ENCODE data around the gene PHLPP1. TPM values are rescaled to one million over a fixed set of nuclear protein-coding genes. Genes with fewer than 3 reads are reported as not detected.

The PHLPP1 gene
- total and polyA plus RNA-seq, 2 of the 4 experiments (the other 2 are of a cell fraction), result 3.3 to 3.6 TPM

GRCh38 chr18:62954366-62954765 is 239.0 kb downstream of the PHLPP1 start:
- no TSS peak for BruUV-seq (replicated peaks)
- Histone ChIP-seq H2BK20ac (ENCODE audit: low read depth, low read length) (no peak overlapping the region), H3K23ac (ENCODE audit: low read depth, low read length) (no peak overlapping the region), H4K91ac (ENCODE audit: insufficient read depth, low read depth, low read length) (no peak overlapping the region), H3K4me1 (ENCODE audit: control insufficient read depth, insufficient read depth, low read length) (peaks cover 4% of the 10 kb centered on the region), H3K14ac (replicated peaks; ENCODE audit: low read depth, low read length) (no peak overlapping the region), H3K9ac (ENCODE audit: low read depth, low read length) (no peak overlapping the region), H3K27me3 (ENCODE audit: control insufficient read depth, insufficient read depth, low read length) (no peaks in the 10 kb centered on the region), H3K18ac (ENCODE audit: low read depth, low read length) (no peak overlapping the region), H3K4me2 (ENCODE audit: low read depth, low read length) (no peak overlapping the region), H4K8ac (ENCODE audit: low read depth in 2 of 2, low read length in 2 of 2) (no peak overlapping the region), H2AFZ (replicated peaks; ENCODE audit: low read length, poor library complexity) (no peak overlapping the region), H2AK9ac (replicated peaks; ENCODE audit: low read depth, low read length, poor library complexity) (no peak overlapping the region), H2AK5ac (ENCODE audit: low read depth, low read length) (no peak overlapping the region), H3K56ac (ENCODE audit: extremely low read depth, insufficient read depth, low read length) (no peak overlapping the region), H3K79me1 (ENCODE audit: low read depth in 1 of 2, low read length in 2 of 2) (peaks cover 0 to 3% of the 10 kb centered on the region in 2 experiments; a peak in 1 of 4 replicates), H4K20me1 (ENCODE audit: insufficient read depth, low read length) (no peaks in the 10 kb centered on the region), H3K9me1 (ENCODE audit: insufficient read depth, low read length) (peaks cover 7% of the 10 kb centered on the region; the same call in 1 of the 2 replicates), H3K36me3 (ENCODE audit: control insufficient read depth, insufficient read depth, low read length) (no peaks in the 10 kb centered on the region), H4K5ac (ENCODE audit: low read depth, low read length) (no peak overlapping the region), H3K27ac (ENCODE audit: insufficient read depth, low read length) (no peak overlapping the region), H2BK5ac (ENCODE audit: low read depth, low read length, poor library complexity, severe bottlenecking) (no peak overlapping the region), H3K4me3 (ENCODE audit: insufficient read depth, low read depth, low read length) (no peak overlapping the region), H3K4ac (ENCODE audit: low read depth, low read length) (no peak overlapping the region), H2BK15ac (ENCODE audit: low read depth, low read length) (no peak overlapping the region), H2BK120ac (ENCODE audit: low read depth, low read length) (no peak overlapping the region), H3K9me3 (ENCODE audit: control insufficient read depth, insufficient read depth, low read length) (no peaks in the 10 kb centered on the region)
- POLR2A ChIA-PET (ENCODE audit: unreplicated experiment), result no interaction called here
- 0 out of 2 replicates have a peak, but pooled peaks have one; percentile 28 for ATAC-seq (ENCODE audit: low read depth)
- CTCF ChIA-PET, result interaction anchor here (0.6 kb wide), 1 partner anchor 259 kb away, joined by 3 read pairs; no protein-coding TSS in a partner anchor
- dilution Hi-C loops (cut with HindIII; ENCODE audit: low sequenced_read_pairs, unreplicated experiment) (no loop called here), in situ Hi-C loops (cut with MboI; ENCODE audit: low sequenced_read_pairs) (no loop called here), intact Hi-C loops (cut with micrococcal nuclease) (no loop called here)
- TF ChIP-seq, protein P1, sequence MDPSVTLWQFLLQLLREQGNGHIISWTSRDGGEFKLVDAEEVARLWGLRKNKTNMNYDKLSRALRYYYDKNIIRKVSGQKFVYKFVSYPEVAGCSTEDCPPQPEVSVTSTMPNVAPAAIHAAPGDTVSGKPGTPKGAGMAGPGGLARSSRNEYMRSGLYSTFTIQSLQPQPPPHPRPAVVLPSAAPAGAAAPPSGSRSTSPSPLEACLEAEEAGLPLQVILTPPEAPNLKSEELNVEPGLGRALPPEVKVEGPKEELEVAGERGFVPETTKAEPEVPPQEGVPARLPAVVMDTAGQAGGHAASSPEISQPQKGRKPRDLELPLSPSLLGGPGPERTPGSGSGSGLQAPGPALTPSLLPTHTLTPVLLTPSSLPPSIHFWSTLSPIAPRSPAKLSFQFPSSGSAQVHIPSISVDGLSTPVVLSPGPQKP (IDR thresholded peaks at IDR 0.05; ENCODE audit: borderline replicate concordance, low read depth, low read length), result no peak
- TF ChIP-seq, protein P2, sequence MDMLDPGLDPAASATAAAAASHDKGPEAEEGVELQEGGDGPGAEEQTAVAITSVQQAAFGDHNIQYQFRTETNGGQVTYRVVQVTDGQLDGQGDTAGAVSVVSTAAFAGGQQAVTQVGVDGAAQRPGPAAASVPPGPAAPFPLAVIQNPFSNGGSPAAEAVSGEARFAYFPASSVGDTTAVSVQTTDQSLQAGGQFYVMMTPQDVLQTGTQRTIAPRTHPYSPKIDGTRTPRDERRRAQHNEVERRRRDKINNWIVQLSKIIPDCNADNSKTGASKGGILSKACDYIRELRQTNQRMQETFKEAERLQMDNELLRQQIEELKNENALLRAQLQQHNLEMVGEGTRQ (IDR thresholded peaks at IDR 0.05; ENCODE audit: low read depth, low read length), result no peak
- TF ChIP-seq CTCF (conservative IDR thresholded peaks at IDR 0.05; ENCODE audit: low read depth, low read length) (no peak), BHLHE40 (IDR thresholded peaks at IDR 0.05; ENCODE audit: low read depth, low read length) (no peak), FOS (IDR thresholded peaks at IDR 0.05; ENCODE audit: low read depth, low read length) (no peak), SMC3 (IDR thresholded peaks at IDR 0.05; ENCODE audit: low read depth, low read length) (no peak), CHD1 (IDR thresholded peaks at IDR 0.05; ENCODE audit: low read depth, low read length) (no peak), POLR2A (IDR thresholded peaks at IDR 0.05; ENCODE audit: low read depth, low read length) (no peak), MAFK (IDR thresholded peaks at IDR 0.05; ENCODE audit: low read depth, low read length) (no peak), MAZ (IDR thresholded peaks at IDR 0.05; ENCODE audit: borderline replicate concordance, low read depth, low read length) (no peak), NFE2L2 (IDR thresholded peaks at IDR 0.05; ENCODE audit: low read depth, low read length) (no peak), CEBPB (IDR thresholded peaks at IDR 0.05; ENCODE audit: low read depth, low read length) (no peak)
- WGBS, 2 experiments (ENCODE audit: extremely low coverage in 2 of 2, insufficient read length in 1 of 2), result no CpG with 5 or more reads among the region's 2 CpGs
- DNase-seq, result peak; percentile 52

All from IMR-90 (cell line).